GM12874 (cell line): Measurements from ENCODE around the gene NID1.

Experiments
- TF ChIP-seq, protein P1 (sequence below): IDR thresholded peaks from 2 replicates; pipeline ENCODE4 v1.5.1; 2011; ENCODE audit warnings: low read depth, mild to moderate bottlenecking, control low read depth, low read length, moderate library complexity; ENCODE audit not compliant: insufficient read depth

The NID1 gene

DNA sequence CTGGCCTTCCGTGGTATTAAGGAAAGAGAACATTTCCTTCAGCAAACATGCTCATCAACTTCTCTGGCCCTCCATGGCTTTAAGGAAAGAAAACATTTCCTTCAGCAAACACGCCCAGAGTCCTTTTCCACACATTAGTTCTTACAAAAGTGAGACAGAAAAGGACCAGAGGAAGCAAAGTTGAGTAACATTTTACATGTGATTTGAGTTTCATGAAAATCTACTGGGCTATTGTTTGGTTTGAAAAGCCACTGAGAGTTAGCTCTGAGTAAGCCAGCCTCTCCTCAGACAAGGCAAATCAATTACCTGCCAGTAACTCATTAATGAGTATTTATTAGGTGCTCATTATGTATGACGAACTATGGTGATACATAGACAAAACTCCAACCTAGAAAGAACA lies 78.0 kb downstream of the NID1 start:
- TF ChIP-seq, protein P1, sequence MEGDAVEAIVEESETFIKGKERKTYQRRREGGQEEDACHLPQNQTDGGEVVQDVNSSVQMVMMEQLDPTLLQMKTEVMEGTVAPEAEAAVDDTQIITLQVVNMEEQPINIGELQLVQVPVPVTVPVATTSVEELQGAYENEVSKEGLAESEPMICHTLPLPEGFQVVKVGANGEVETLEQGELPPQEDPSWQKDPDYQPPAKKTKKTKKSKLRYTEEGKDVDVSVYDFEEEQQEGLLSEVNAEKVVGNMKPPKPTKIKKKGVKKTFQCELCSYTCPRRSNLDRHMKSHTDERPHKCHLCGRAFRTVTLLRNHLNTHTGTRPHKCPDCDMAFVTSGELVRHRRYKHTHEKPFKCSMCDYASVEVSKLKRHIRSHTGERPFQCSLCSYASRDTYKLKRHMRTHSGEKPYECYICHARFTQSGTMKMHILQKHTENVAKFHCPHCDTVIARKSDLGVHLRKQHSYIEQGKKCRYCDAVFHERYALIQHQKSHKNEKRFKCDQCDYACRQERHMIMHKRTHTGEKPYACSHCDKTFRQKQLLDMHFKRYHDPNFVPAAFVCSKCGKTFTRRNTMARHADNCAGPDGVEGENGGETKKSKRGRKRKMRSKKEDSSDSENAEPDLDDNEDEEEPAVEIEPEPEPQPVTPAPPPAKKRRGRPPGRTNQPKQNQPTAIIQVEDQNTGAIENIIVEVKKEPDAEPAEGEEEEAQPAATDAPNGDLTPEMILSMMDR = no peak

DNA sequence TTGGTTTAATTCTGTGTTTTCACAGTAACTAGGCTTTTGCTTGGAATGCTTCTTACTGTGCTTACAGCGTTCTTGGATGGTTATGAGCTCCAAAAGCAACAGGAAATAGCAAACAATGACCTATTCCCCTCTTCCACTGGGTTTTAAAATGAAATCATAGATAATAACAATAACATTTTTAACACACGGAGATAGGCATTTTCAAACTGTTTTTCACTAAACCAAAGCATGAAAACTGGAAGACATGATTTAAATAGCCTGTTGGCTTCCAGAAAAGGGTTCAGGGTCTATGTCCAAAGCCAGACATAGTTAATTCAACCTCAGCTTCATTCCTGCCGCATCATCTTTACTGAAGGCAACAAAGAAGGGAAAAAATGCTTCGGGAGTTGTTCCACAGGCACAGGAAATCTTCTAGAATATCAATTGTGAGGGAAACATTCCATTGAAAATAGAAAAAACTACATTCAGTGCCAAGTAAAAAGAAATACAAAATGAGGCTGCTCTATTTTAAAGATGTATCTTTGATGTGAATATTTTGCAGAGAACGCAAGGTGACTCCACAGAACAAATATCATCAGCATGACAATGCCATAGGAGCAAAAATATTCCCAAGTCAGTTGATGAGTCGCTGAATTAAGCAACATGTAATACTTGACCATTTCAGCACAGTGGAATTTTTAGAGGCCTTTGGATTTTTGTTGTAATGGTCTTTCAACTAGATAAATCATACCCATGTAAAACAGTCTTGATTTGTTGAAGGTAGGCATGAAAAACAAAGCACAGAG lies 80.7 kb downstream of the NID1 start:
- TF ChIP-seq, protein P1 = no peak

DNA sequence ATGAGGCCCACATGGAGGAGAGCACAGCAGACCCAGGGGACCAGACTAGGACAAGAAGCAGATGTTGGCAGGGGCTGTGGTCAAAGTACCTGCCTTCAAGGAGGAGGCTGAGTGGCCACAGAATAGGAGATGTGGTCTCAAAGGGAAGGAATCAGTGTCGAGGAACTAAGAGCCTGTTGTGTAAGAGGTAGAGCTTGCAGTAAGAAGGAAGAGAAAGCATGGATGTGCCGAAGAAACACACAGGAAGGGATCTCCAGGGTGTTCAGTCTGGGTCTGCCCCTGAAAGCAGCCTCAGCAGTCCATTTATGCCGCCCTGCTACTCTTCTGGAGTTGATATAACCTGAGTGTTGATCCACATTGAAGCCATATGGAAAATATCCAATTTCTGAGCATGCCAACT lies 83.9 kb downstream of the NID1 start:
- TF ChIP-seq, protein P1 = no peak

DNA sequence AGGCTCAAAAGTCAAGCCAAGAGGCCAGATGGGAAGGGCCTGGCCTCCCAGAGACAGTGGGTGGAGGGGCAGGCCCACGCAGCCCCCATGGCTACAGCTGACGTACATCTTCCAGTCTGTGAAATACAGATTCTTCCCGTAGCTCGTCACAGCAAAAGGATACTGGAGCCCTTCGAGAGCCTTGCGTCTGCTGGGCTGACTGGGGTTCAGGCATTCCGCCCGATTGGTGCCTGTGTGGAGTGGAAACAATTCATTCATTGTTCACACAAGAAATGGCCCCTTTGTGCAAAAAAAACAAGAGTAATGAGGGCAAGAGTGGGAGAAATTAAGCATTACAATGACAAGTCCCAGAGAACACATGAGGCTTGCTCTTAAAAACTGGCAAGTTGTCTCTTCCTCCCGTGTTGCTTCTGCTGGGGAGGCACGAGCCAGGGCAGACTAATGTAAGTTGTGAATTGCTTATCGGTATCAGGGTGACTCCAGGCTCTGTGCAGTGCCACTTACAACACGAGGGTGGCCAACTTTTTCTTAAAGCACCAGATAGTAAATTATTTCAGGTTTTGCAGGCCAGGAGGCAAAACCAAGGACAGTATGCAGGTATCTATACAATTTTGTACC lies 85.1 kb downstream of the NID1 start:
- TF ChIP-seq, protein P1 = no peak

DNA sequence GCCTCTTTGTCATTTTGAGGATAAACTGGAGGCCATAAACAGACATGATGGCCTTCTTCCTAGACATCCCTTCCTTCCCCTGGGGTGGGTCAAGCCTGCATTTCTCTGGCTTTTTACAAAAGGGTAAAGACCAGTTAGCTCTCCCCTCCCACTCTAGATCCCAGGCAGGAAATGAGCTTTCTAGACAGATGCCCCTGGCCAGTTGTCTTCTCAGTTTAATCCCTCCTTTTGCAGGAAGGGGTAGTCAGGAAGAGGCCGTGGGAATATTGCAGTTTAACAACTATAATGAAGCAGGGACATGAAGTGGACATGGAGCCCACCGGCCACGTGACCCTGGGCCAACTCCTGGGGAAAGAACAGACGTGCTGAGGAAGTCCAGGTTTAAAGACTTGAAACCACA lies 85.7 kb downstream of the NID1 start:
- TF ChIP-seq, protein P1 = no peak

DNA sequence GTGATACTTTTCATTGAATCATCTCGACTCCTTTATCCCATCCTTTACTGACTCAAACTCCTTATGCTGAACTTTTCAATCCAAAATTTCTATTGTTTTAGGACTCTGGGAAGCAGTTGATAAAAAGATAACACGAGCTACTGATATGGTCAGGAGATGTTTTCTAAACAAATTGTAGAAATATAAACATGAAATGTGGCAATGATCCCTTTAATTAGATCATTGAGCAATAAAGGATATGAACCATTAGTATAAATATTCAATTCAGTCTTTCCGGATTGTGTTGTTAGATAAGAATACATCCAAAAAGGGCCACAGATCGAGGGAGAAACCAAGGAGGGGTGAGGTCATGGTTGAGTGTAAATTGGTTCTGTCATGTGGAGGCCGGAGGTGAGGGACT lies 88.4 kb downstream of the NID1 start:
- TF ChIP-seq, protein P1 = no peak

DNA sequence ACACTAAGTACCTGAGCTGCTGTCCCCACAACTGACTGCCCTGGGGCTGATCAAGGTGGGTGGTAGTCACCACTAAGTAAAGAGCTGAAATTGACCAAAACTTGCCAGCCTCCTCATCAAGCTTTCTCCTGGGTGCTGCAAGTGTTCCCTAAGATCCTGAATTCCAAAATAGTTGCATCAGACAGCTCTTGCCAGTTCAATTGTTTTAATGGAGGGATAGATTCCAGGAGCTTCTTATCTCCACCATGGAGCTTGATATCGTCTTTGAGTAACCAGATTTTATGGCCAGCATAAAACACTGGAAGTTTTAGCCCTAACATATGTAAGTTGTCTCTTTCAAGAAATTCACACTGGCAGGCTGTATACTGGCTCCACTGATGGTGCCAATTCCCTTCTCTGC lies 90.3 kb downstream of the NID1 start:
- TF ChIP-seq, protein P1 = no peak
